HG02970 (cell line): Measurements from ENCODE around the gene RETREG1.

ENCODE experiments used
- ATAC-seq: cut with Tn5 transposase; IDR thresholded peaks from one replicate; pipeline ENCODE4 v1.9.1; 2021; ENCODE audit warnings: mild to moderate bottlenecking, moderate library complexity, moderate number of reproducible peaks; ENCODE audit not compliant: unreplicated experiment, low FRiP score

The RETREG1 gene

DNA sequence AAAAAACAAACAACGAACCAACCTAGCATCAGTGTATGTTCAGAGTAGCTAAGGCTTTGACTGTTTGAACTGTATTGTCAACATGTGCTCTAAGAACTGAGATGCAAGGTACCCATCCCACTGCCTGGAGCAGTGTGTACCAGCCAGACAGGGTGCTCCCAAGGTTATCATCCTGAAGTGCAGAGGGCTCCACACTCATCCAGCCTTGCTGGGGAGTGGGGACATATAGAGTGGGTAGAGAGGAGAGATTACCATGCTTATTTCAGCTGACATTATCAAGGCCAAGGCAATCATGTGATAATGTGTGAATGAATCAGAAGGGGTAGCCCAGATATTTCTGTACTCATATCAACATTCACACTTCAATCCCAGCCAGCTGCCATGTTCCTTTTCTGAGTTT lies 82.5 kb downstream of the RETREG1 start:
- ATAC-seq = no peak

DNA sequence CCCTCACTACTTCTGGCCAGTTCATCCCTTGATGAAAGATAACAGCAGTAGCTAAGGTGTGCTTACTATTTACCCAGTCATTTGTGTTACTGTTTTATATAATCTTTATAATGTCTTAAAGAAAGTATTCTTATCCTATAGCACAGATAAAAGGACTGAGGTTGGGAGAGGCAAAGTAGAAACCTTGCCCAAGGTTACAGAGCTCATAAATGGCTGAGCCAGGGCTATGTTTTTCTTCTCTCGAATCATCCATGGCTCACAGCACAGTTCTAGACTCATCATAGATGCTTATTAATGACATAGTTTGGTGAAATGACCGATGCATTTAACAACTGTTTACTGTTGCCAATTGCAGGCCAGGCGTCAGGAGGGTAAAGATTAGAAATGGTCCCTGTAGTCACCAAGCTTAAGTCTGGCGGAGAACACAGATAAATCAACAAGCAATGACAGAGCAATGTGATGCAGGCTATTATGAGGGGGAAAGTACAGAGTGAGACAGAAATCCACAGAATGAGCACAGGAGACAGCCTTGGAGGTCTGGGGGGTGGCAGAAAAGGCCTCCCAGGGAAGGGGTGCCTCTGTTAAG lies 85.6 kb downstream of the RETREG1 start:
- no peak for ATAC-seq

DNA sequence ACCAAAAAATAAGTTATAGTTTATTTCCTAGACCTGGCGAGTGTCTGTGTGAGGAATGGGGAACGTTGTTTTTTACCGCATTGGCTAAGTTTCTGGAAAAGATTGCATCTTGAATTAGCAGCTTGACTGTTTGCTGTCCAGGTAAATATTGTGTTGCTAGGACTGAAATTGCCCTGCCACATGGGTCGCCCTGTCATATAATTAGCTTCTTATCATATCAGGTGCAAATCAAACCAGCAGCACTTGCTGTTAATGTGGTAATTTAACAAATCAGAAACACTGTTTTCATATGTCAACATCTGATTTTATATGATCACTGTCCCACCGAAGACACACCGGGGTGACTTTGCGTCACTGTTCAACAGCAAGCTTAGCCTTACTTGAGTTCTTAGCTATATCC lies 87.5 kb downstream of the RETREG1 start:
- no peak for ATAC-seq

DNA sequence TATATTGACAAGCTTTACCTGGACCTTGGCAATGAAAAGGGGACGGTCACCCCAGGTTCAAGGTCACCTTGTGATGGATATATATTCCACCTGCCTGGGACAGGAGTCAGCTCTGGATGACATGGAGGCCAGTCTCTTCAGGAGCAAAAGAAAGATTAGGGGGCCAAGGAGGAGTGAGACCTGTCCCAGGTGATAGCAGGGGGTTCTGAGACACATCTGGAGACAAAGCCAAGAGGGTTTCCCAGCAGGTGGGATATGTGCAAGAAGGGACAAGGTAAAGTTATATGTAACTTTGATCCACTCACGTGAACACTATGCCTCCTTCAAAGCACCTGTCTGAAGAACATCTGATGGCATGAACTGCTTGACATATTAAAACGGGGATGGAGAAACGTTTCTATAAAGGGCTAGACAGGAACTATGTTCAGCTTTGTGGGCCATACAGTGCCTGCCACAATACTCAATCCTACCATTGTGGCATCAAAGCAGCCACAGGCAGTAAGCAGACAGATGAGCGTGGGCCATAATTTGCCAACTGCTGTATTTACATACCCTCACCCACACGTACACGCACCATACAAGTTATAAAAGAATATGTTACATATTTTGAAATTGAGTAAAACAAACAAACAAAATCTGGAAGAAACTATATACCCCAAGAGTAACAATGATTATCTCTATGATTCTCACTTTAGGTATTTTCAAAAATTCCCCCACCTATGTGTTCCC lies 88.3 kb downstream of the RETREG1 start:
- no peak for ATAC-seq

DNA sequence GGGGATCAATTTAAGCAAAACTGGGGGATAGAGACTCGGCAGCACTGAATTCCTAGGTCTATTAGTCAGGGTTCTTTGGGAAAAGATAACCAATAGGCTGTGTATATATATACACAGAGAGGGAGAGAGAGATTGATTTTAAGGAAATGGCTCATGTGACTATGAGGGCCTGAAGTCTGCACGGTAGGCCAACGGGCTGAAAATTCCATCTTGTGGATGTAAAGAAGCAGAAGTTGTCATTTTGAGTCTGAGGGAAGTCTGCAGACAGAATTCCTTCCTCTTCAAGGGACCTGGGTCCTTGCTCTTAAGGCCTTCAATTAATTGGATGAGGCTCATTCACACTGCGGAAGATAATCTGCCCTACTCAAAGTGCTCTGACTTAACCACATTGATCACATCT lies 91.1 kb downstream of the RETREG1 start:
- ATAC-seq = no peak

DNA sequence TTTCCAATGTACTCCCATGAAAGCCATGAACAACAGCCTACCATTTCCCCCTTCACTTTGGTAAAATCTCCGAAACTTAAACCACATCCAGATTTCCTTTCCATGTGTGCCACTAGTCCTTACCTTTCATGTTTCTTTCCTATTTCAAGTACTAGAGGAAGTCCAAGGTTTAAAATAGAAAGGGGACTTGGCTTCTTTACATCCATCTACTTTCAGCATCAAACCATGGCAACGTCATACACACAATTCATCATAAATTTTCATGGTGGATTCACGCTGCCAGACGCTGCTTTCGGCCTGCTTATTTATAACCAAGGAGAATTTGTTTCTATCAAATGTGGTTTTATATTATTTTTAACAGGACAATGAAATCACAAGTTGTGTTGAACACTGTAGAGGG lies 92.5 kb downstream of the RETREG1 start:
- no peak for ATAC-seq

DNA sequence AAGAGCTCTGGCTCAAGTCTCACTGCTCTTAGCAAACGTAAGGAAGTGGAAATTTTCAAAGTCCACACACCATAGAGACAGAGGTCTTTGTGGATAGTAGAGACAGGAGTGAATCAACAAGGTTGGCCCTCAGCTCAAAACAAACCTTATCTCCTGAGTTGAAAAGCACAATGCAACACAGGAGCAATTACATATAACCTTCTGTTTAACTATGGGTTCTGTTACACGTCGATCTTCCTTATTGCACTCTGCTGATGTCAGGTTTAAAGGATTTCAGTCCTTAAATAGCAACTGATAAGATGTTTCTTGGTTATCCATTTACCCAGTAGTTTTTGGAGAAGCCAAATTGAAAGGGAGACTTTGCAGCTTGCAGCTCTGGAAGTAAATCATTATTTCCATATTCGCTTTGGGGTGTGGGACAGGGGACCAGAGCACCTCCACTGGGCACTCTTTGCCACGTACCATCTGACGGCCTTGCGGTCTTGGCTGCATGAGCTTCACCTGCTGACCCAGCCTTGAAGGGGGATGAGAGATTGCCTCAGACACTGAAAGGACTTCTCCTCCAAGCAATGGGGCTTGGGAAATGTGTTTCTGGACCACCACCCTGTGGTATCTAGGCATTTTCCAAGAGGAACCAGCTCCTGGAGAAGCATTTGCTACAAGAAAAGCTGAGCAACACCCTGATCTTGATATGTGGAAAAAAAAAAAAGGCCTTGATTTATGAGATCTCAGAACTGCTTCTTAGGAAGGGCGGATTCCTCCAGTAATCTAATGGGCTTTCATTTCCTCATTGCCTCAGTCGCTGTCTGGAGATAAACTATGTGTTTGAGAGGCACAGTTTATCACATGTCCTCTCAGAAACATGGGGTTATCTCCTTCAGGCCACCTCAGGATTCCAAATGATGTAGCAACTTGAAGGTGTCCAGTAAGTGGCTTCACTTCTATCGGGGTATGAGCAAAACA lies 95.0 kb downstream of the RETREG1 start:
- no peak for ATAC-seq

DNA sequence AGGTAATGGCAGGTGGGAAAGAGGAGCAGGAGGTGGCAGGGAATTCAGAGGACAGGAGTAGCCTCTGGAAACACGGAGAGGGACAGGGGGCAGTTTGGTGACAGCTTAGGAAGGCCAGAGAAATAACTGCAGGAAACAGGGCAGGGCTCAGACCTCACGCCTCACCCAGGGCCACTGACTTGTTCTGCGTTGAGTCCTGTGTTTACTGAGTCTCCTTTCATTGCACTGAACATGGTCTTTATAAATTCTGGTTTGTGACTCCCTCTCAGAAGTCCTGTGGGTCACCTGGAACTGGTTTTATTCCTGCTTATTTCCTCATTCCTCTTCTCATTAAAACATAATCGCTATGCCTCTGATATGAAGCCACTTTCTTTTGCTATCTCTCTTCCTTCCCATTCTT lies 96.0 kb downstream of the RETREG1 start:
- ATAC-seq = no peak

DNA sequence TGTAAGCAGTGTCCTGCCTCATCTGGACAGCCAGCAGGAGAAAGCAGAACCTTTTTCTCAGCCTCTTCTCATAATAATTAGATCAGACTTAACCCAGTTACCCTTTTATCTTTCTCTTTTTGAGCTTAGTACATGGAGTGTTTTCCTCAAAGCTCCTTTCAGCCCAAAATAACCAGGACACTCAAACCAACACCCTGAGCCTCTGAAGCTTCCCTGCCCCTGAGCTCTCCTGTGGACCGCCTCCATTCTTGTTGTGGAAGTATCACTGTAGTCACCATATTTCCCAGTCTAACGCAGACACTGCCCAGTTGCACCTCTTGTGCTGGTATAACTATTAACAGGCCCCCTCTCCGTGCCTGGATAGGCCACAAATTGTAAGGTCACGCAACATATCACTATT lies 97.4 kb downstream of the RETREG1 start:
- no peak for ATAC-seq

DNA sequence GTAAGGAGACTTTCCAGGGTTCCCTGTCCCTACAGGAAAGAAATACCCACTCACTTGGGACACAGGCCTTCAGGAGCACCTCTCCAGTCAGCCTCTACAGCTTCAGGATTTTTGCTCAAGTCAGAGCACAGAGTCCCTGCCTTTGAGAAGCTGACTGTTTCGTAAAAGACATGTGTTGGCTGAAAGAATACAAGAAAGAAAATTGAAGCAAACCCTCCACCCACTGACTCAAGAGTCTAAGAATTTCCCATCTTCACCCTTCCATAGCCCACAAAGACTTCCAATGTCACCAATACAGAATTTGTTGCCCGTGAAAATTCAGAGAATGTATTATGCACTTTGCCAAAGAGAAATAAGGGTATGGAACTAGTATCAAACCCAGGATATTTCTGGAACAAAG lies 98.2 kb downstream of the RETREG1 start:
- no peak for ATAC-seq

DNA sequence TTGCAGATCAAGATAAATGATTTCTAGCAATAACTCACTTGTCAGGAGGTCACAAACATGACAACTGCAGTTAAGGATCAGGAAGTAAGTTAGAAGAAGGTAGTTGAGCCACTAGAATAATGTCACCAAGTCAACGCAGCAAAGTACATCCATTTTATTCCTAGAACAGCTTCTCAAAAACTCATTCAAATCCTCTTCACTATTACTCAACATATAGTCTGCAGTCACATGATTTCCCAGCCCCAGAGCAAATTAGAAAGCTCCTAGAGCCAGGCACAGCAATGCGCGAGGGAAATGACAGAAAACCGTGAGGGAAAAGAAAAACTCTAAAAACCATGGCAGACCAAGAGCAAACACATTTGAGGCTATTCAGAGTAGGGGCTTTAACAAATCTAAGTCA lies 101.3 kb downstream of the RETREG1 start:
- no peak for ATAC-seq

DNA sequence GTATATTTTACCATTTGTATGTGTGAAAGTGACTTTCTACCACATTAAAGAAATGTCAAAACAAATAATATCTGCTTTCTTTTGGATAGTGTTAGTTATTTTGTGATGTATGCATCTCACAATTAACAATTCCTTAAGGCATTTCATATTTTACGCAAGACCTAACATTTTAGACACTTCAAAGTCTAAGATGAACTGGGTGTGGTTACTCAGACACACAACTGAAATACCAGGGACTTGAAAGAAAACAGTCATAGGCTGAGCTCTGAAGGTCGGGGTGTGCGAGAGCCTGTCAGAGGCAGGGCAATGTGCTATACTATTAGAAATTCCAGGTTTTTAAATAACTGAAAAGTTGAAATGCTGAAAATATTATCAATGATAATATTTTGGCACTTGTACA lies 106.7 kb downstream of the RETREG1 start:
- ATAC-seq = no peak

DNA sequence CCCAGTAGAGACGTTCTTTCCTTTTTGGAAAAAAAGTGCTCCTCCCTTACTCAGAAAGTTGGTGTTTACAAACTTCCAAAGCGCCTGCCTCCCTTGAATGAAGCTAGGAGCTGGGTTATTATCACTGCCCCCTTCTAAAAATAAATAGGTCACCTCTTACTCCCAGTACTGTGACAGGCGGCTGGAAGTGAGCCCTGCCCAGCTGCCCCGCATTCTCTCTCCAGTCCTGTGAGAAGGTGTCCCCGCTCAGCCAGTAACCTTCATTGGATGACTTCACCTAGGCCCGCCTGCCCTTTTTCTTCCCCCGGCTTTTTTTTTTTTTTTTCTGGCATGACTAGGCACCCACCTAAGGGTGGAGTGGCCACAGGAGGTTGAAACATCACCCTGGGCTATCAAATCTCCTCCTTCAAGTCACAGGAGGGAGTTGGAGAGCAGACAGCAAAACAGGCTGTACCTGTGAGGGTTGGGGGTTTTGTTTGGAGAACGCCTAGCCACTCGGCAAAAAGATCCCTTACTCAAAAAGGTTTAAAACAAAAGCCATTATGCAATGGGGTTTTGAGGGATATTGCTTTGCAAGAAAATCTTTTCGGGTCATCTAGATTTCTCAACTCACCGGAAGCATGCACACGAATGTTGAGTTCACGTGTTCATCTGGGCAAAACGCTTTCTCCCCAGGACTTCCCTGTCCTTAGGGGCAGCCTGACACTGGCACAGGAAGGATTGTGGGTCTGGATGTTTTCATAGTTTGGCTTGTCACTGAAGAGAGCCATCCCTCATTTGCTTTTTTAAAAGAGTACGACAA lies 107.9 kb downstream of the RETREG1 start:
- ATAC-seq = no peak

DNA sequence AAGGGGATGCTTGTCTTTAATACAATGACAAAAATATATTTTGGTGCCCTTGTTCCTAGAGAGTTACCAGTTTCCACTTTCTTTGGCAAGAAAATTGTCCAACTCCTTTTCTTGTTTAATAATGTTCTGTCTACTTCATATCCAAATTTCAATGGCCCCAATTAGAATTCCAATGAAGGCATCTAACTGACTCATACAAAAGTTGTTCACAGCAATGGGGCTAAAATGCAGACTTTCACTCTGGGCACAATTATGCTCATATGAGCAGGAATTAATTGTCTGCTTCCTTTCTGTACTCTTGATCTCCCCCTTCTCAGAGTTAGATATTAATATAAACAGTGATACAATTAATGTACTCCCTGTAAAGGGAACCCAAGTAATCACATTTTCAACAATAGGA lies 109.1 kb downstream of the RETREG1 start:
- ATAC-seq = no peak

DNA sequence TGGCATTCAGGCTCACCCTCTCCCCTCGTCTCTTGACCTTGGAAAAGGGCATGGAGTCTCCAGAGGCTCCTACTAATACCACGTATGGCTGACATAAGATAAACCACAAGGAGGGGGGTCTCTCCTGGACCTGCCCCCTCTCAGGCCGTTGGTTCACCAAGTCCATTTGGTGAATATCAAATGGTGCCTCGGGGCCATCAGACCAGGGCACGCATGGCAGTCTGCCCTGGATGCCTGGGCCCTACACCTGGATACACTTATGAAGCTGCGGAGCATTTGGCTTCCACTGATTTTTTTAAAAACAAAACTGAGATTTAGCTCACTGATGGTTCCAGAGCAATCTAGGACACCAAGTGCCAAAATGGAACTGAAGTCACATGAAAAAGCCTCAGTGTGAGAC lies 110.9 kb downstream of the RETREG1 start:
- ATAC-seq = no peak

DNA sequence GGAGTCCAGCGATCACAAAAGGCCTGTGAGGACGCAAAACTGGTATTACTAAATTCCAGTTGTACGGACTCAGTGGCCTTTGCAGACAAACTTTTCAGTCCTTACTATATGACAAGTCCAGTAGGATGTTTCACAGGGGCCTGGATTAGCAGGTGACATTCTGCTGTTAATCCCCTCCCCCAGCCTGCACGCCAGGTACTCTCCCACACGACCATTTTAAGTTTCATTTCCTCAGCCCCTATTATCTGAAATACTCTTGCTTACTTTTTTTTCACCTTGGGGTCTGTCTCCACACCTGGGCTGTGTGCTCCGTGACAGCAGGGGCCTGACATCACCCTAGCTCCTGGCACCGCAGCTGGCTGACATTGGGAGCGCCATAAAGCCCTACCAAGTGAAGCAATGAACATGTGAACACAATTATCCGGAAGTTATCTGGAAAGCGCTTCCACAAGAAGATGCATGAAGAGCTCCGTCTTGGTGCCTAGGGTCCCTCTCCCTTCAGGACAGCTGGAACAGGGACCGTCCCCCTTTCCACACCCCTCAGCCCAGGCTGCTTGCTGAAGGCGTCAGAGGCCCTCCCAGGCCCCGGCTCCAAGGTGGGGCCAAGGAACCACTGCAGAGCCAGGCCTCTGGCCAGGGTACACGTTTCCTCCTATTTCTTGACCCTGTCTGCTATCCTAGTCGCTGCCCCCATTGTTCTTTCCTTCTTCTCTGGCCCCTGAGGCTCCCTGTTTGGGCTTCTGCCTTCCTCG lies 111.5 kb downstream of the RETREG1 start:
- ATAC-seq = no peak

DNA sequence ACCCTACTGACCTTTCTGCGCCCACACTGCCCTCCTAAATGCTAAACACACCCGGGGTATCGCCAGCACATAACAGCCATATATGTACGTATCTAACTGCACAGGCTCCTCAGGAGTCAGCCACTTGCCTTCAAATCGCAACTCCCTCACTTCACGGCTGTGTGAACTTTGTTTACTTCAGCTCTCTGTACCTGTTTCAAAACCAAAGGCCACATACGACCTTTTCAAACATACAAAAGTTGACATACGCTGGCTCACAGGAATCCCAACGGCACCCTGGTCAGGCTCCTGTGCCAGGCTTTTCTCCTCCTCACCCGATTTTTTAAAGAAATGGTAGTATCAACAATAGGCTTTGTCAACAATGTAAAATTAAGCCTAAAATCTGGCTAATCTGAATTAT lies 112.2 kb downstream of the RETREG1 start:
- ATAC-seq = no peak

DNA sequence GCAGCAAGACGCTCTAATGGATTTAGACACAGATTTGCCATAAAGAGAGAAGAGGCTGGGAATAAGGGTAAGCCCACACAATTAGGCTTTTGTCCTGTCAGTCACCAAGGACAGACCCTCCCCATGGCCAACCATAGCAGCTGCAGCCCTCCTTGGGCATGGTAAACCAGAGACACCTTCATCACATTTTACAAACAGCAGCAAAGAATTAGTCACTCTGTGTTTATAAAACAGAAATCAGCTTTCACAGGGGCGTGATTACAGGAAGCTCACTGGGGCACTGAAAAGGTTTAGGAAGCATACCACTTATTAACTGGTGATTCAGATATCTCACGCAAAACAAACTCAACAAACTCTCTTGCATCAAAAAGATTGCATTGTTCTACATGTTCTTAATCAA lies 113.9 kb downstream of the RETREG1 start:
- ATAC-seq = no peak

DNA sequence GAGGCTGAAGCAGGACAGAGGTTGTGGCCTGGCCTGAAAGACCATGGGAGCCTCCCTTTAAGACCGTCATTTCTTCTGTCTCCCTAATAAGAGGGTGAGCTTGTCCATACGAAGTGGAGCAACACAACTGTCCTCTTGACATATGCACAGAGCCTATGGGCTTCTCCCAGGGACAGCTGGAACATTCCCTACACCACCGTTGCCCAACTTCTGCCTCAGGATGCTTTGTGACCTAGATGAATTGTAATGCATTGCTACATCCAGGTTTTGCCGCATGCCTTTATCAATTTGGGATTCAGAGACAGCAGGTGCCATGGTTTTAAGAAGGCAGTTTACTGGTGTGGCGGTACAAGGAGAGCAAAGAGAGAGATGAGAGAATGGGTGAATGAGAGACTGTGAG lies 116.8 kb downstream of the RETREG1 start:
- no peak for ATAC-seq

DNA sequence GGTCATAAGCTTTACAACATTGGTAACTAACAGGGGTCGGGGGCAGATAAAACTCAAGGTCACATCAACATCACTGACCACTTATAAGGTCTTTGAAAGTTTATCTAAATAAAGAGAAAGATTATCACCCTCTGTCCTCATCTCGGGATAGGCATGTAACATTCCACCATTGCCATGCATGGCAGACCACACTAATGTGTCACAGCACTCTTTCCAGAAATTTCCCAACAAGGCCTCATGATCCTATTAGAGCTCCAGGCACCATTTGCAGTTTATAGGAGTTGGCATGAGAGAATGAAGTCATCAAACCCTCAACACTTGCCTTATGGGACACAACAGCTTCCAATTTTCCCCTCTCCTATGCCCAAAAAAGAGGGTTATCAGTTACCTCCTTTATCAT lies 119.3 kb downstream of the RETREG1 start:
- no peak for ATAC-seq
